HT1080 (cell line): ENCODE measurements around the gene AP3D1. TPM values are rescaled to one million over a fixed set of nuclear protein-coding genes. Genes with fewer than 3 reads are reported as not detected.
A peak's percentile ranks its signal among the peaks of the same experiment; 100 is the strongest.

Experiments used
- DNase-seq: peaks from one replicate; pipeline ENCODE4 v3.0.0-alpha.2; 2015; ENCODE audit warnings: low read depth
- total RNA-seq: library from RNA; depleted of rRNA; stranded (reverse); fragments of >200 nt; shearing (Covaris generic); gene quantifications from 2 replicates; pipeline ENCODE4 v1.2.3, GENCODE V29; 2014

Gene AP3D1
- total RNA-seq, 1 experiment from 2014 or later = 146 TPM

DNA sequence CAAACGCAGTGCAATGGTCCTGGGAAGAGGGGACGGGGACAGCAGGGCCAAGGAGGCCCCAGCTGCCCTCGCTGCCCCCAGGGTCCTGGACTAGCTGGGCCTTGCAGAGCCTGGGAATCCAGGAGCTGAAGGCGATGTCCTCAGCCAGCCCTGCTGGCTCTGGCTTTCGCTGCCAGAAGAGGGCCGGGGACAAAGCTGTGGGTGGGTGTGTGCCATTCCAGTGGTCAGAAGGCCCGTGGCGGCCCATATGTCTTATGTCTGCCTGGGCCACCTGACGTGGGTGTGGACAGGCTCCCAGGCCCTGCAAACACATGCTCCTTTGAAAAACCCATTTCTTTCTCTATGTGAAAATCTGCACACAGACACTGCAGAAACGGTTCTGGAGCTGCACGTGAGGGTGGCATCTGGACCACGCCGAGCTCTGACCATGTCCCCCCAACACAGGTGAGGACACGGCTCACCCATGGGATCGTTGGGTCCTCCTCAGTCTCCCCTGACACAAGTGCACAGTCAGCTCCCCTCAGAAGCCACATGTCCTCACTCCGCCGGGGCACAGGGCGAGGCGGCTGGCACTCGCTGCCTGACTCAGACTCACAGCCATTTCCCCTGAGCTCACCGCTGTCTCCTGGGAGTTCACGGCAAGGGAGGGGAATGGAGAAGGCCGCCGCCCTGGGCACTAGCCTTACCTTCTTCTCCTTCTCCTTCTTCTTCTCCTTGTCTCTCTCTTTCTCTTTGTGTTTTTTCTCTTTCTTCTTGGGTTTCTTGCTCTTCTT lies 37.7 kb downstream of the AP3D1 start:
- DNase-seq = peak; percentile 52

DNA sequence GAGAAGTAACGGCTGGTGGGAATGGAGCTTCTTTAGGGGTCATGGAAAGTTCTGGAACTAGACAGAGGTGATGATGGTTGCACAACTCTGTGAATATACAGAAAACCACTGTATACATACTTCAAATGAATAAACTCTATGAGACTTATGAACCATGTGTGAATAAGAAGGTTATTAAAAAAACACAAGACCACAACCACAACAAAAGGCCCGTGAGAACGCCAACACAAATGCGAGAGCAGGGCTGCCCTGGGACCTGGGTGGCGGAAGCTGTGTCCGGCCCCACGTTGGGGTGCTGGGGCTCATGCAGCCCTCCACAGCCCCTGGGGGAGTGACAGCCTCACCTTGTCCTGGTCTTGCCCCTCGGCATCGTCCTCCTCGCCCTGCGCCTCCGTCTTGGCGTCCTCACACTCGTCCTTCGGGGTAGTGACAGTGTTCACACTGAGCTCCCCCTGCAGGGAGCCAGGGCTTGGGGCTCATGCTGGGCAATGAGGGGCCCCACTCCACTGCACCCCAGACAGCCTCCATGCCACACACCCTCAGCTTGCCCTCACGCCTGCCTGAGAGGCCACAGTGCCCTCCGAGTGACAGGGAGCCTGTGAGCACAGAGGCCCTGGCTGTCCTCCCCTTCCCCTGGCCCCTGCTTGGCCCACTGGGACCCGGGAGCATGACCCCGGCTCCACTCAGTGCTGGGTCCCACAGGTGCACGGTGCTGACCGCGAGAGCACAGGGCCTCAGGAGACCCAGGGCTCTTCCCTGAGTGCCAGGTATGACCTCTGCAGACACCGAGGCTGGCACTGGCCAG lies 38.6 kb downstream of the AP3D1 start:
- no peak for DNase-seq

DNA sequence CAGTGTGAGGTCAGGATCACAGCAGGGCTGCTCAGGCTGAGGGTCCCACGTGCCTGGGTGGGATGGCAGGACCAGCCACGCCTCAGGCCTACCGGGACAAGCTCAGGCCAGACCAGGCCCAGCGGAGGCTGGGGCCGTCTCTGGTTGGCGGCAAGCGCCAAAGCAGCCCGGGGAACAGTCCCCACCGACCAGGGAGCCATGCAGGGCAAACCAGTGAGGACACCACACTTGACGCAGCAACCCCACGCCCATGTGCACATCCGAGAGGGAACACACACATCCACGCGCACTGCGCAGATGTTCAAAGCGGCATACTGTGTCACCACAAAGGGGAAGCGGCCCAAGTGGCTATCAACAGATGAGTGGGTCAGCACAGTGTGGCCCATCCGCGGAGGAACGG lies 39.5 kb downstream of the AP3D1 start:
- no peak for DNase-seq

- no peak for DNase-seq
Observed at GRCh38 chr19:2111425-2111824, 39.9 kb downstream of the AP3D1 start.

DNA sequence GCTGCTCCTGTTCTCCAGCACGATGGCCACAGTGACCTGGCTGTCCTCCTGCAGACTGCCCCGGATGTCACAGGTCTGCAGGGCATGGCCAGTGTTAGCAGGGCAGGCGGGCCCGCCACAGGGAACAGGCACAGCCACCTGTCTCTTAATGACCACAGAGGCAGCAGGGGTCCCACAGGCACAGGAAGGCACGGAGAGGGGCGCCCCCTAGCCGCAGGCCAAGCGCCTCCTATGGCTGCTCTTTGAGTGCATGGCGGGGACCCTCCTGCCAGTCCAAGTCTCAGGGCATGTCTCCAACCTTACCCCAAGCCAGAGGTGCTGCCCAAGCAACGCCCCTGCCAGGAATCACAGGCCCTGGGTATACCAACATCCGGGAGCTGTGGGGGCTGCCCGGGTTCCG lies 40.5 kb downstream of the AP3D1 start:
- DNase-seq = no peak

- no peak for DNase-seq
Observed at GRCh38 chr19:2109046-2109864, 42.1 kb downstream of the AP3D1 start.

DNA sequence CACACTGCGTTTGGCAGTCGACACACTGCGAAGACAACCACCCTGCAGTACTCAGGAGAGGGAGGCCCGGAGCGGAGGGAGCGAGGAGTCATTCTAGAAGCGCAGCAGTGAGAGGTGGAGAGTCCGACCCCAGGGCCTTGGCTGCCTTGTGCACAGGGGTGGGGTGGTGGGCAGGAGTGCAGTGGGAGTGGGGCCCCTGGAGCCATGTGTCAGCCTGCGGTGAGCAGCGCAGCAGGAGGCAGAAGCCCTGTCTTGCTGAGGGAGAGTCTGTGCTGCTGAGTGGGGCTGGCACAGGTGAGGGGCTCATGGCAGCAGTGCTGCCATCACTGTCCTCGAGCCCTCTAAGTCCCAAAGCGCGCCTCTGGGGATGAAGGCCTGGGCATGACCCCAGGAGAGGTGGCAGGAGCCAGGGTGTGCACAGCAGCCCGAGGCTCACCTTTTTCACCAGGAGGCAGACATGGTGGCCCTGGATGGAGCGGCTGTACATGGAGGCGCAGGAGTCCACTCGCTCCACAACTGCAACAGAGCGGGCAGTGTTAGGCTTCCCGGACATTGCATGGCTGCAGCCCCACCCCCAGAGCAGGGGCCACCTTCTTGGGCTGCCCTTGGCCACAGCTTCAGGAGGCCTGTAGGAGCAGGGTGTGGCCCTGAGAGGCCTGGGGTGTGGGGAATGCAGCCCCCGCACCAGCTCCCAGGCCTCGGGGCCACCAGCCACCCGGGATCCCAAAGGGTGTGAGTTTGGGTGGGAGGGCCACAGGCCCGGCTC lies 42.9 kb downstream of the AP3D1 start:
- no peak for DNase-seq

GRCh38 chr19:2103045-2103707 lies 48.2 kb downstream of the AP3D1 start:
- DNase-seq = no peak

DNA sequence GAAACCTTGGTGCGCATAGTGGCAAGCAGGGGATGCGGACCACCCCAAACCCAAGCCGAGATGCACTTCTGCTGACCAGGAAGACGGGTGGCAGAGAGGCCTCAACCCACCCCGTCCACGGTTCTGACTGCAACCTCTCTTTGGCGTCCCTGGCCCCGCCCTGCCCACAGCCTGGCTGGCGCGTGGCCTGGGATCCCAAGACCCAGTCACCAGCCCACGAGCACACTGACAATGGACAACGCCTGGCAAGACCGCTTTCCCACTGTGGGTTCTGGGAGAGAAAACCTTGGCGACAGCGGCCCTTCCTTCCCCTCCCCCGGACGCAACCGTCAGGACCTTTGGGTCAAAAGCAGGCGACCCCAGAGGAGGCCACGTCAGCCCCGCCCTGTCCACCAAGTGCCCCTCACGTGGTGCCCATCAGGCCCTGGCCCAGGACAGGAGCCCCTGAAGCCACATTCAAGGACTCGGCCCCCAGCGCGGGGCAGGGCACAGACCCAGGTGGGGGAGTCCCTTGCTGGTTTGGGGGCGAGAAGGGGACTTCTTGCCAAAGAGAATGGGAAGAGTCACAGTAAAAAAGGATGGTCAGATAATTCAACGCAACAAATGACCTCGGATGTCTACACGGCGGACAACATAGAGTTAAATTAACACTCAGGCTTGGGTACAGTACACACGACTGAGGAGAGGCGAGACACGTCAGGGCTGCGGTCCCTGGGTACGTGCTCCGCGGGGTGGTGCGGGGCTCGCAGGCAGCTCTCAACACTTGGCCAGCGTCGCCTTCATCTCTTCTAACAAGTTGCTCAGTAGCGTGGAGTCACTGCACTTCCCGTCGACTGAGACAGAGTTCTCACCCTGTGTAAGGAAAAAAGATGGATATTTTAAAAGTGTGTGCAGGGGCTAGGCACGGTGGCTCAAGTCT lies 49.7 kb downstream of the AP3D1 start:
- no peak for DNase-seq

- no peak for DNase-seq
Observed at GRCh38 chr19:2100719-2101061, 50.7 kb downstream of the AP3D1 start.

GRCh38 chr19:2099937-2100718 lies 51.2 kb downstream of the AP3D1 start:
- no peak for DNase-seq

DNA sequence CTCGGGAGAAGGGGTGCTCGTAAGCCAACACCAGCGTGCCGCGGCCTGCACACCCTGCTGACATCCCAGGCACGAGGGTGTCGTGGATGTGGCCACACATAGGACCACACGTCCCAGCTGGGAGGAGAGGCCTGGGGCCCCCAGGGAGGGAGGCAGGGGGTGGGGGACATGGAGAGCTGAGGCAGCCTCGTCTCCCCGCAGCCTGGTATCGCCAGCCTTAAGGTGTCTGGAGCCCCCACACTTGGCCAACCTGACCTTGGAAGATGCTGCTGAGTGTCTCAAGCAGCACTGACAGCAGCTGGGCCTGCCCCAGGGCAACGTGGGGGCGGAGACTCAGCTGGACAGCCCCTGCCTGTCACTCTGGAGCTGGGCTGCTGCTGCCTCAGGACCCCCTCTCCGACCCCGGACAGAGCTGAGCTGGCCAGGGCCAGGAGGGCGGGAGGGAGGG lies 52.3 kb downstream of the AP3D1 start:
- no peak for DNase-seq

DNA sequence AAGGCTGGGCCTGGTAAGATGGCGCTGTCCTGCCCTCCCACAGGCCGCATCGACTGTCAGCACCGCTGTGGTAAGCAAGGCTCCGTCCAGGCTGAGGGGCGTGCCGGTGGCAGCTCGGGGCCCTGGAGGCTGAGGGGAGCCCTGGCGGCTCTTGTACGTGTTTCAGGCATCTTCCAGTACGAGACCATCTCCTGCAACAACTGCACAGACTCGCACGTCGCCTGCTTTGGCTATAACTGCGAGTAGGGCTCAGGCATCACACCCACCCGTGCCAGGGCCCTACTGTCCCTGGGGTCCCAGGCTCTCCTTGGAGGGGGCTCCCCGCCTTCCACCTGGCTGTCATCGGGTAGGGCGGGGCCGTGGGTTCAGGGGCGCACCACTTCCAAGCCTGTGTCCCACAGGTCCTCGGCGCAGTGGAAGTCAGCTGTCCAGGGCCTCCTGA lies 53.5 kb downstream of the AP3D1 start:
- no peak for DNase-seq

- no peak for DNase-seq
Observed at GRCh38 chr19:2097203-2097885, 54.0 kb downstream of the AP3D1 start.

- peak; percentile 92 for DNase-seq
Observed at GRCh38 chr19:2096480-2097202, 54.7 kb downstream of the AP3D1 start, which contains the start of gene IZUMO4. IZUMO4 (plus strand) TSS chr19:2096915; CDS start chr19:2096946, 31 bp downstream.

GRCh38 chr19:2096034-2096479 lies 55.3 kb downstream of the AP3D1 start, which contains the start of gene MOB3A:
MOB3A (minus strand) TSS chr19:2096326; CDS start chr19:2078560, 17,766 bp downstream.
- DNase-seq = no peak
